Activated CD8-positive, alpha-beta T cell treated with anti-CD3 and anti-CD28 coated beads for 36 hours (primary cell): Measurements from ENCODE around the gene BBS4. TPM values are rescaled to one million over a fixed set of nuclear protein-coding genes. Genes with fewer than 3 reads are reported as not detected.
A peak's percentile ranks its signal among the peaks of the same experiment; 100 is the strongest.
"Not testable (repeated sequence)": the region's sequence is repeated elsewhere in the genome, so short reads cannot be mapped to it uniquely, and the experiment has no call there.

Experiments used
- ATAC-seq: fragments of 200-7000 bp; cut with Tn5 transposase; one replicate; pipeline ENCODE4 v1.10.0; 2021; ENCODE audit warnings: mild to moderate bottlenecking, moderate library complexity
- CTCF ChIA-PET: fragments of 350-600 bp; sonication (Branson Sonifier 250); formaldehyde crosslinking; loops from one replicate; lab custom pipeline; 2021; ENCODE audit warnings: antibody characterized with exemption; lab: Charles Lee
- POLR2A ChIA-PET: fragments of 350-600 bp; sonication (Branson Sonifier 250); formaldehyde crosslinking; loops from one replicate; lab custom pipeline; 2021; ENCODE audit warnings: antibody characterized with exemption; lab: Charles Lee
- DNase-seq: peaks from one replicate; pipeline ENCODE4 v3.0.0-alpha.2; 2020
- H3K27ac Mint-ChIP-seq: one replicate; pipeline ENCODE4 v1.8.0; 2021; ENCODE audit warnings: mild to moderate bottlenecking, mixed read lengths
- H3K27me3 Mint-ChIP-seq: one replicate; pipeline ENCODE4 v1.8.0; 2021; ENCODE audit warnings: mixed read lengths
- H3K36me3 Mint-ChIP-seq: one replicate; pipeline ENCODE4 v1.8.0; 2021; ENCODE audit warnings: low read depth, mixed read lengths
- H3K4me1 Mint-ChIP-seq: one replicate; pipeline ENCODE4 v1.8.0; 2021; ENCODE audit warnings: low read depth, mixed read lengths
- H3K4me3 Mint-ChIP-seq: one replicate; pipeline ENCODE4 v1.8.0; 2021; ENCODE audit warnings: mild to moderate bottlenecking, moderate library complexity, mixed read lengths
- H3K9me3 Mint-ChIP-seq: one replicate; pipeline ENCODE4 v1.8.0; 2021; ENCODE audit warnings: mixed read lengths
- CTCF ChIP-seq: fragments of 200-600 bp; IDR thresholded peaks from one replicate; pipeline ENCODE4 v1.8.0; 2022; ENCODE audit warnings: antibody characterized with exemption, mild to moderate bottlenecking
- intact Hi-C: fragments of 100-400 bp; cut with micrococcal nuclease; formaldehyde crosslinking; loops from one replicate; pipeline ENCODE4 v1.10.0; 2022
- total RNA-seq, 2 experiments: library from RNA; stranded (reverse); gene quantifications; one replicate each; pipeline ENCODE4 v1.2.3, GENCODE V29; 2021

The BBS4 gene
- 10 to 100 TPM; 10.8 to 11.4 TPM for total RNA-seq

DNA sequence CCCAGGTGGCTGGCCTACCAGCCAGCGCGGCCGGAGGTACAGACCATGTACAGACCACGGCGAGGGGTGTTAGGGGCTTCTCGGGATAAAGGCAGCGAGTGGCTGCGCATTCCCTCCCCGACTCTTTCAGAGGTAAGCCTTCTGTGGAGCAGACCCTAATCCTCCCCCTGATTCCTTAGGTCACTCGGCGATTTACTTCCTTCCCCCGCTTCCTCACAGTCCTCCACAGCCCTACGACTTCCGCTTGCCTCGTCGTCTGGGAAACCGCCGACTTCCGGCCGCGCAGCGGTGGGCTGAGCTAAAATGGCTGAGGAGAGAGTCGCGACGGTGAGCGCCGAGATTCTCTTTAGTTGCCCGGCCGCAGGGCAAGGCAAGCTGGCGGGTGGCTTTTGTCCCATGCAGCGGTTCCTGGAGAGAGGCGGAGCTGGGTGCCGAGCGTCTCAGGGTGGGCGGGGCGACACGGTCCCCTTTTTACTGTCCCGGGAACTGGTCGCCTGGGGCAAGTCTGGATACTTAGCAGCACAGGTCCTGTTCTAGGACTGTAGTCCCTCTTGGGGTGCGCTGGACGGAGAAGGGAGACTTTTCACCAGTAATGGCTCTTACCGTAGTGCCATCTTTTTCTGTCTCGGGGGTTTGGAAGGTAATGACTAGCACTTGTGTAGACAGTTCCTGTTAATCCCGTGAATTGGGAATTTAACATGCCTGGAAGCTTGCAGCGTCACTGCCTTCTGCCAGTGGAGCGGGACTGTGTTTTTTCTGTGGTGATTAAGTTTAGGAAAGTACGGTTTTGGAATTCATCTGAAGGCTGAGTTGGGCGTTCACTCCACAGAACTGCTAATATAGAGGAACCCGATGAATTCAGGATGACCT is at the start of gene BBS4, which contains the start of gene HIGD2B:
BBS4 (plus strand) TSS at position 283 of the 870 bp plus-strand sequence; CDS start at position 304, 21 bp downstream.
HIGD2B (minus strand) TSS at position 258 of the 870 bp plus-strand sequence. CDS start 9,808 bp downstream, outside the sequence.
- ChIA-PET POLR2A (interaction anchor here (1.0 to 2.1 kb wide), 6 partner anchors 9 to 310 kb away, joined by 3 to 6 read pairs (median 4); partner anchors contain the start of genes ADPGK and HEXA), CTCF (interaction anchor here (0.6 to 2.0 kb wide), 6 partner anchors 13 to 203 kb away, joined by 3 to 11 read pairs (median 3); no protein-coding TSS in a partner anchor)
- intact Hi-C loops = no loop called here
- H3K4me3 Mint-ChIP-seq = peak within 1 kb of the TSS; percentile 95
- ATAC-seq (peak; percentile 97), DNase-seq (peak; percentile 94)
- H3K4me1 Mint-ChIP-seq = peaks cover 16% of the 10 kb centered on the region
- no peak for TF ChIP-seq CTCF
- no peaks in the 10 kb centered on the region for H3K36me3 Mint-ChIP-seq
- no peaks in the 10 kb centered on the region for H3K9me3 Mint-ChIP-seq
- H3K27me3 Mint-ChIP-seq = no peaks in the 10 kb centered on the region
- H3K27ac Mint-ChIP-seq = peak within 1 kb of the TSS; percentile 91

- H3K4me1 Mint-ChIP-seq, intact Hi-C loops, H3K9me3 Mint-ChIP-seq, CTCF ChIA-PET, H3K27ac Mint-ChIP-seq, H3K27me3 Mint-ChIP-seq, POLR2A ChIA-PET, H3K36me3 Mint-ChIP-seq: not testable (repeated sequence)
- peak; percentile 84 for ATAC-seq
- DNase-seq = peak; percentile 81
- peak overlapping the region; percentile 58 for H3K4me3 Mint-ChIP-seq
Measured at GRCh38 chr15:72636519-72637282, 49.3 kb upstream of the BBS4 start.

- CTCF ChIA-PET, H3K36me3 Mint-ChIP-seq, POLR2A ChIA-PET, H3K9me3 Mint-ChIP-seq, H3K27ac Mint-ChIP-seq, H3K27me3 Mint-ChIP-seq, H3K4me3 Mint-ChIP-seq, DNase-seq, ATAC-seq, H3K4me1 Mint-ChIP-seq, intact Hi-C loops: not testable (repeated sequence)
Measured at GRCh38 chr15:72639759-72640483, 46.1 kb upstream of the BBS4 start.

GRCh38 chr15:72642271-72642670 is 43.7 kb upstream of the BBS4 start:
- H3K27me3 Mint-ChIP-seq, H3K27ac Mint-ChIP-seq: not testable (repeated sequence)

DNA sequence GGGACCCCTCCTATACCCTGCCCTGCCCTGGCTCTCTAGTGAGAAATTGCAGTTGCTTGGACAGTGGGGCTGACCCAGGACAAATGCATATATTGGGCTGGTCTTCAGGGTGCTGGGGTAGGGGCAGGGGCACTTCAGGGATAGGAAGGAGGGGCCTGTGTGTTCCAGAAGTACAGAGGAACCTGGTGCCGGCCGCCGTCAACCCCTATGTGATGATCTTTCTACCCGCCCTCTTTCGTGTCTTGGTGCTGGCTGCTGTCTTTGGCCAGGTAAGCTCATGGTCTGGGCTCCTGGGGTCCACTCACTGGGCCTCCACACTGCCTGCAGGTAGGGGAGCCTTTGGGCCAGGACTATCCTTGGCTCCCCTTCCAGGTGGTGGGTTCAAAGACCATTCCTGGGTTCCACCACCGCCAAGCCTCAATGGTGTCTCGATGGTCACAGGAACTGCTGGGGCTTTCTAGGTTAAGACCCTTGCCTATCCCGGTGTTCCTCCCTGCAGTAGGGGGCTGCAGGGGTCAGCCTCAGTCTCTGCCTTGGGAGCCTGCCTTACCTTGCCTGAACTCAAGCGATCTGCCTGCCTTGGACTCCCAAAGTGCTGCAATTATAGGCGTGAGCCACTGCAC is 37.3 kb upstream of the BBS4 start:
- intact Hi-C loops, H3K36me3 Mint-ChIP-seq, H3K9me3 Mint-ChIP-seq, H3K4me1 Mint-ChIP-seq, H3K27ac Mint-ChIP-seq, ATAC-seq, POLR2A ChIA-PET, DNase-seq, H3K4me3 Mint-ChIP-seq, CTCF ChIA-PET, H3K27me3 Mint-ChIP-seq: not testable (repeated sequence)

More at GRCh38 chr15:72642271-72642670, 43.7 kb upstream of the BBS4 start:
- DNase-seq, H3K36me3 Mint-ChIP-seq, intact Hi-C loops, H3K9me3 Mint-ChIP-seq, ATAC-seq, CTCF ChIA-PET, POLR2A ChIA-PET, H3K4me1 Mint-ChIP-seq, H3K4me3 Mint-ChIP-seq: not testable (repeated sequence)

- ATAC-seq, H3K27me3 Mint-ChIP-seq, H3K4me3 Mint-ChIP-seq, CTCF ChIA-PET, H3K9me3 Mint-ChIP-seq, H3K4me1 Mint-ChIP-seq, POLR2A ChIA-PET, intact Hi-C loops, H3K36me3 Mint-ChIP-seq, H3K27ac Mint-ChIP-seq, DNase-seq: not testable (repeated sequence)
Measured at GRCh38 chr15:72654397-72654796, 31.6 kb upstream of the BBS4 start, which contains the start of gene GOLGA6B. Gene GOLGA6B (plus strand): TSS chr15:72654697. CDS start chr15:72654738, 41 bp downstream.

DNA sequence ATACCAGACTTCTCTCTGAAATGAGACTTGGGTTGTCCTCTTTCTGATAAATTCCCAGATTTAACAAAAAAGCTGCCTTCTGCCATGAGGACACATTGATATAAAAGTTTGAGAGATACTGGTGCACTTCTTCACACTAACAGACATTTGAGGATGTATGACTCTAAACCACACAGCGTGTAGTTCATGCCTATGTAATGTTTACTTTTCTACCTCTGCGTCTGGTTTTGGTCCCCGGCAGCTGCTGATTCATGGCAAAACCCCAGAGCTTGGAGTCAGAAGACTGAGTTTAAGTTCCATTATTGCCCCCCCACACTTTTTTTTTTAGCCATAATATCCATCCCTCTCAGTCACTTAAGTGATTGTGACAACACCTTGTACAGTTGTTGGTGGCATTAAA is 30.0 kb upstream of the BBS4 start:
- H3K9me3 Mint-ChIP-seq, H3K4me3 Mint-ChIP-seq, H3K27me3 Mint-ChIP-seq, CTCF ChIA-PET, POLR2A ChIA-PET, H3K36me3 Mint-ChIP-seq, ATAC-seq, H3K27ac Mint-ChIP-seq, intact Hi-C loops, H3K4me1 Mint-ChIP-seq, DNase-seq: not testable (repeated sequence)

- H3K4me3 Mint-ChIP-seq, POLR2A ChIA-PET, H3K27me3 Mint-ChIP-seq, H3K9me3 Mint-ChIP-seq, H3K4me1 Mint-ChIP-seq, H3K36me3 Mint-ChIP-seq, ATAC-seq, CTCF ChIA-PET, DNase-seq, intact Hi-C loops, H3K27ac Mint-ChIP-seq: not testable (repeated sequence)
Measured at GRCh38 chr15:72661081-72661480, 24.9 kb upstream of the BBS4 start.

GRCh38 chr15:72663931-72664330 is 22.1 kb upstream of the BBS4 start:
- intact Hi-C loops, CTCF ChIA-PET, ATAC-seq, H3K27me3 Mint-ChIP-seq, H3K36me3 Mint-ChIP-seq, H3K4me1 Mint-ChIP-seq, H3K4me3 Mint-ChIP-seq, POLR2A ChIA-PET, H3K27ac Mint-ChIP-seq, H3K9me3 Mint-ChIP-seq: not testable (repeated sequence)
- DNase-seq = peak; percentile 4

- H3K36me3 Mint-ChIP-seq, CTCF ChIA-PET, POLR2A ChIA-PET, H3K4me1 Mint-ChIP-seq, H3K27ac Mint-ChIP-seq, H3K27me3 Mint-ChIP-seq, ATAC-seq, DNase-seq, intact Hi-C loops, H3K4me3 Mint-ChIP-seq, H3K9me3 Mint-ChIP-seq: not testable (repeated sequence)
Measured at GRCh38 chr15:72665706-72666105, 20.3 kb upstream of the BBS4 start.
